OCI-LY1 (cell line): ENCODE measurements around the gene KDM6B.

Experiments
- H2AFZ ChIP-seq: fragments of 200-600 bp; sonication (generic), shearing (Covaris generic); 2 replicates; pipeline ENCODE4 v1.6.0; 2014; ENCODE audit warnings: antibody characterized with exemption, mild to moderate bottlenecking, low read length
- H3F3A ChIP-seq: fragments of 200-600 bp; sonication (generic), shearing (Covaris generic); 2 replicates; pipeline ENCODE4 v1.6.0; 2014; ENCODE audit warnings: mild to moderate bottlenecking, antibody characterized with exemption, low read length, moderate library complexity; ENCODE audit not compliant: insufficient read depth
- H3K27ac ChIP-seq: fragments of 200-600 bp; sonication (generic); 2 replicates; pipeline ENCODE4 v1.5.1; 2014; ENCODE audit warnings: low read length, mixed run types, mild to moderate bottlenecking, low read depth; ENCODE audit not compliant: poor library complexity, severe bottlenecking
- H3K27me3 ChIP-seq: fragments of 200-600 bp; sonication (generic); 2 replicates; pipeline ENCODE4 v1.6.0; 2014; ENCODE audit warnings: antibody characterized with exemption, mild to moderate bottlenecking, low read length, moderate library complexity; ENCODE audit not compliant: insufficient read depth
- H3K36me3 ChIP-seq: fragments of 200-600 bp; sonication (generic); 2 replicates; pipeline ENCODE4 v1.6.1; 2014; ENCODE audit warnings: mild to moderate bottlenecking, antibody characterized with exemption, low read length, moderate library complexity, mixed read lengths; ENCODE audit not compliant: insufficient read depth
- H3K4me1 ChIP-seq: fragments of 200-600 bp; sonication (generic); 2 replicates; pipeline ENCODE4 v1.5.1; 2014; ENCODE audit warnings: mild to moderate bottlenecking, low read length, moderate library complexity; ENCODE audit not compliant: insufficient read depth, severe bottlenecking
- H3K4me2 ChIP-seq: fragments of 200-600 bp; sonication (generic), shearing (Covaris generic); 2 replicates; pipeline ENCODE4 v1.6.1; 2014; ENCODE audit warnings: low read length
- H3K4me3 ChIP-seq: fragments of 200-600 bp; sonication (generic); 2 replicates; pipeline ENCODE4 v1.5.1; 2014; ENCODE audit warnings: low read length, low read depth, mild to moderate bottlenecking, mixed read lengths; ENCODE audit not compliant: poor library complexity, severe bottlenecking
- H3K79me2 ChIP-seq: fragments of 200-600 bp; shearing (Covaris generic); 2 replicates; pipeline ENCODE4 v1.6.1; 2016; ENCODE audit warnings: mixed run types, low read length, mixed read lengths; ENCODE audit not compliant: insufficient read depth
- H3K9ac ChIP-seq: fragments of 200-600 bp; sonication (generic), shearing (Covaris generic); 2 replicates; pipeline ENCODE4 v1.6.1; 2014; ENCODE audit warnings: mild to moderate bottlenecking, low read length, mixed read lengths
- H3K9me2 ChIP-seq: fragments of 200-600 bp; sonication (generic), shearing (Covaris generic); 2 replicates; pipeline ENCODE4 v1.6.1; 2014; ENCODE audit warnings: low read depth, mild to moderate bottlenecking, low read length, mixed read lengths
- H3K9me3 ChIP-seq: fragments of 200-600 bp; shearing (Covaris generic); 2 replicates; pipeline ENCODE4 v1.6.1; 2014; ENCODE audit warnings: low read length, mixed read lengths
- H4K20me1 ChIP-seq: fragments of 200-600 bp; sonication (generic), shearing (Covaris generic); 2 replicates; pipeline ENCODE4 v1.6.0; 2016; ENCODE audit warnings: mild to moderate bottlenecking, low read length; ENCODE audit not compliant: insufficient read depth
- EZH2 ChIP-seq: fragments of 200-600 bp; sonication (generic), shearing (Covaris generic); IDR thresholded peaks from 2 replicates; pipeline ENCODE4 v1.8.0; 2017; ENCODE audit warnings: borderline replicate concordance, mixed run types, mild to moderate bottlenecking, antibody characterized with exemption, low read length, moderate library complexity, mixed read lengths
- TF ChIP-seq, protein P1 (sequence below): fragments of 200-600 bp; sonication (generic), shearing (Covaris generic); IDR thresholded peaks from 2 replicates; pipeline ENCODE4 v1.5.1; 2017; ENCODE audit warnings: mild to moderate bottlenecking, antibody characterized with exemption, low read length, moderate library complexity, mixed read lengths

The KDM6B gene

DNA sequence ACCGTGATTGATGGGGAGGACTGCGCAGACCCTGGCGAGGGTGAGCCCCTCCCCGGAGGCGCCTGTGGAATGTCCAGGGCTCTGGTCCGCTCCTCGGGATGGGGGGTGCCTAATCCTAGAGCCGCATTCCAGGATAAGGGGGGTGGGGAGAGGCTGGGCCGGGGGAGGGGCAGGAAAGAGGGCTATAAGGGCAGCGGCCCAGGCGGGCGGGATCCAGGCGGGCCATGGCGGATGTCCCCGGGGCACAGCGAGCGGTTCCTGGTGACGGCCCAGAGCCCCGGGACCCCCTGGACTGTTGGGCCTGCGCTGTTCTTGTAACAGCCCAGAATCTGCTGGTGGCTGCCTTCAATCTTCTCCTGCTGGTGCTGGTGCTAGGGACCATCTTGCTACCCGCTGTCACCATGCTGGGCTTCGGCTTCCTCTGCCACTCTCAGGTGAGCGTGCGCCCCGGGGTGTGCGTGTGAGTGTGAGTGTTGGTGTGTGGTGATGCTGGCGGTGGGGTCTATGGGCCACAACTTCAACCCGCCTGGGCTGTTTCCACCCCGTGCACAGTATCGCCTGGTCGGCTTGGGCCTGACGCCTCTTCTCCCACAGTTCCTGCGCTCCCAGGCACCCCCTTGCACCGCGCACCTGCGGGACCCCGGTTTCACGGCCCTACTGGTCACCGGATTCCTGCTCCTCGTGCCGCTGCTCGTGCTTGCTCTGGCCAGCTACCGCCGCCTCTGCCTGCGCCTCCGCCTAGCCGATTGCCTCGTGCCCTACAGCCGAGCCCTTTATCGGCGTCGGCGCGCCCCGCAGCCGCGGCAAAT lies 21.0 kb downstream of the KDM6B start, which contains the start of gene TMEM88:
TMEM88 (plus strand) TSS at position 216 of the 809 bp plus-strand sequence; CDS start at position 225, 9 bp downstream.
- peaks cover 50% of the 10 kb centered on the region for H3K4me1 ChIP-seq
- H3K79me2 ChIP-seq: no peaks in the 10 kb centered on the region
- H3K4me2 ChIP-seq: peak within 1 kb of the TSS; percentile 80
- H3K27me3 ChIP-seq: no peaks in the 10 kb centered on the region
- TF ChIP-seq EZH2: no peak
- TF ChIP-seq, protein P1, sequence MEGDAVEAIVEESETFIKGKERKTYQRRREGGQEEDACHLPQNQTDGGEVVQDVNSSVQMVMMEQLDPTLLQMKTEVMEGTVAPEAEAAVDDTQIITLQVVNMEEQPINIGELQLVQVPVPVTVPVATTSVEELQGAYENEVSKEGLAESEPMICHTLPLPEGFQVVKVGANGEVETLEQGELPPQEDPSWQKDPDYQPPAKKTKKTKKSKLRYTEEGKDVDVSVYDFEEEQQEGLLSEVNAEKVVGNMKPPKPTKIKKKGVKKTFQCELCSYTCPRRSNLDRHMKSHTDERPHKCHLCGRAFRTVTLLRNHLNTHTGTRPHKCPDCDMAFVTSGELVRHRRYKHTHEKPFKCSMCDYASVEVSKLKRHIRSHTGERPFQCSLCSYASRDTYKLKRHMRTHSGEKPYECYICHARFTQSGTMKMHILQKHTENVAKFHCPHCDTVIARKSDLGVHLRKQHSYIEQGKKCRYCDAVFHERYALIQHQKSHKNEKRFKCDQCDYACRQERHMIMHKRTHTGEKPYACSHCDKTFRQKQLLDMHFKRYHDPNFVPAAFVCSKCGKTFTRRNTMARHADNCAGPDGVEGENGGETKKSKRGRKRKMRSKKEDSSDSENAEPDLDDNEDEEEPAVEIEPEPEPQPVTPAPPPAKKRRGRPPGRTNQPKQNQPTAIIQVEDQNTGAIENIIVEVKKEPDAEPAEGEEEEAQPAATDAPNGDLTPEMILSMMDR: no peak
- no peaks in the 10 kb centered on the region for H4K20me1 ChIP-seq
- H3K4me3 ChIP-seq: peak within 1 kb of the TSS; percentile 65
- H3K36me3 ChIP-seq: peaks cover 37% of the 10 kb centered on the region
- H3K9ac ChIP-seq: peak within 1 kb of the TSS; percentile 34; the same call in 1 of the 2 replicates
- no peak within 1 kb of the TSS for H2AFZ ChIP-seq
- H3K9me3 ChIP-seq: no peaks in the 10 kb centered on the region
- peaks cover 5% of the 10 kb centered on the region for H3F3A ChIP-seq
- no peaks in the 10 kb centered on the region for H3K9me2 ChIP-seq
- H3K27ac ChIP-seq: peak within 1 kb of the TSS; percentile 92

DNA sequence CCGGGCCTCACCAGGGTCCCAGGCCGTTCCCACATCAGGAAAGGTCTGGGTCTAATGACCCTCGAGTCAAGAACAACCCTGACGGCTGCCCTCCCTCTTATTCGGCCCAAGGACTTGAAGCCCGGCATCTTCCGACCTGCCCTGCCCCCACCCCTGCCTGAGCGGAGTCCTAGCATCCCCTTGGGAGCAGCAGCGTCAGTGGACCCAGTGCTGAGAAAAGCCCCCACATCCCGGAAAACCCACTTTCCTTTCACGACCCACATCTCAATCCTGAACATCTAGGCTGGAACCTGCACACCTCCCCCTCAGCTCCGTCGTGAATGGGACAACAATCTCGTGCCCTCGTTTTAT lies 21.6 kb downstream of the KDM6B start:
- Histone ChIP-seq H3K27ac (peak overlapping the region; percentile 92), H3K4me1 (peaks cover 45% of the 10 kb centered on the region)
- TF ChIP-seq EZH2: no peak
- TF ChIP-seq, protein P1: no peak

DNA sequence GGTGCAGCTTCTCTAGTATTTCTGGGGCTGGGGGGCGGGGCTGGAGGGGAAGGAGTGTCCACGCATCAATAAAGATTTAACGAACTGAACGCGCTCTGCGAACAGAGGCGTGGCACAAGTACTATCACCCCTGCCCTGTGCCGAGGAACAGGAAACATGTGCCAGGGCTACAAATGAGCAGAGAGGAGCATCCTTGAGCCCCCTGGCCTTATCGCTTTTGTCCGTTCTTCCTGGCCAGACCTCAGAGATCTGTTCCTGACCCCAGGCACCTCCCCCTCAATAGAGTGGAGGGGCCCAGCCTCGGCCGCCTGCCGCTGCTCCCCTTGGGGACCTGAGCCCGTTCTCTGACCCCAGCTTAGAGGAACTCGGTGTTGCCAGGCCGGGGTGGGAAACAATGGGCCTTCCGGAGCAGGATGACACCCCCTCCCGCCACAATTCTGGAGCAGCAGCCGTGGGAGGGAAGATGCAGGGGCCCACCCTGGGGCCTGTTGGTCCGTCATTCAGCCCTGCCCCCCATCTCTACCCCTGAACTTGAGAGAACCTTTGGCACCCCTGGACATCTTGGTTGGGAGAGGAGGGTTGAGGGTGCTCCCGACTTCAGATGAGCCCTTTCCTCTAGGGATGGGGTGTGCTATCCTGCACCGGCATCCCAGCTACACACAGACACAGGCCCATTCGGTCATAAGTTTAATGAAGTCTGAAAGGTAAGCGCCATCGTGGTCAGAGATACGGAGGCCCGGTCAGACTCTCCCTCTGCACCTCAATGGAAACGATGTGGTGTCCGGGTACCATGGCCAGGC lies 22.2 kb downstream of the KDM6B start:
- TF ChIP-seq, protein P1: no peak
- TF ChIP-seq EZH2: no peak
- Histone ChIP-seq H3K9ac (peak overlapping the region; percentile 92), H4K20me1 (no peaks in the 10 kb centered on the region), H3K79me2 (no peaks in the 10 kb centered on the region), H3K9me2 (no peaks in the 10 kb centered on the region), H3K36me3 (peaks cover 35% of the 10 kb centered on the region; the same call in 1 of the 2 replicates), H3K4me2 (peak overlapping the region; percentile 80), H3F3A (no peaks in the 10 kb centered on the region), H3K9me3 (no peaks in the 10 kb centered on the region), H3K4me1 (peaks cover 39% of the 10 kb centered on the region), H3K27ac (peak overlapping the region; percentile 92), H2AFZ (no peak overlapping the region), H3K27me3 (no peaks in the 10 kb centered on the region), H3K4me3 (peak overlapping the region; percentile 65)

More for the DNA sequence above, 21.6 kb downstream of the KDM6B start:
- Histone ChIP-seq H4K20me1 (no peaks in the 10 kb centered on the region), H3F3A (no peaks in the 10 kb centered on the region; the same call in 1 of the 2 replicates), H3K36me3 (peaks cover 35% of the 10 kb centered on the region; the same call in 1 of the 2 replicates), H3K4me2 (peak overlapping the region; percentile 80), H3K9me3 (no peaks in the 10 kb centered on the region), H3K27me3 (no peaks in the 10 kb centered on the region), H3K9ac (peak overlapping the region; percentile 34; the same call in 1 of the 2 replicates), H3K9me2 (no peaks in the 10 kb centered on the region), H3K79me2 (no peaks in the 10 kb centered on the region), H3K4me3 (peak overlapping the region; percentile 65), H2AFZ (no peak overlapping the region)
